GM18907 (cell line): Measurements from ENCODE around the gene KCNMA1.

Experiments used
- ATAC-seq: cut with Tn5 transposase; IDR thresholded peaks from one replicate; pipeline ENCODE4 v1.9.1; 2021; ENCODE audit warnings: mild to moderate bottlenecking, moderate library complexity; ENCODE audit not compliant: unreplicated experiment

Gene KCNMA1

GRCh38 chr10:77016855-77017254 lies 620.8 kb downstream of the KCNMA1 start:
- ATAC-seq, result no peak

GRCh38 chr10:77016278-77016815 lies 621.3 kb downstream of the KCNMA1 start:
- ATAC-seq, result no peak

- ATAC-seq, result no peak
Observed at GRCh38 chr10:77015360-77015759, 622.2 kb downstream of the KCNMA1 start.

GRCh38 chr10:77012812-77013500 lies 624.7 kb downstream of the KCNMA1 start:
- ATAC-seq, result no peak

- ATAC-seq, result no peak
Observed at GRCh38 chr10:77011874-77012811, 625.5 kb downstream of the KCNMA1 start.

GRCh38 chr10:77010430-77010829 lies 627.2 kb downstream of the KCNMA1 start:
- ATAC-seq, result peak; percentile 40

GRCh38 chr10:77007834-77008233 lies 629.8 kb downstream of the KCNMA1 start:
- peak; percentile 76 for ATAC-seq

GRCh38 chr10:77006836-77007511 lies 630.6 kb downstream of the KCNMA1 start:
- peak; percentile 48 for ATAC-seq

- ATAC-seq, result no peak
Observed at GRCh38 chr10:77005871-77006270, 631.7 kb downstream of the KCNMA1 start.

- peak; percentile 58 for ATAC-seq
Observed at GRCh38 chr10:77004917-77005564, 632.6 kb downstream of the KCNMA1 start.

GRCh38 chr10:77002872-77003271 lies 634.7 kb downstream of the KCNMA1 start:
- ATAC-seq, result no peak

- no peak for ATAC-seq
Observed at GRCh38 chr10:77001206-77001605, 636.4 kb downstream of the KCNMA1 start.

GRCh38 chr10:76998451-76998850 lies 639.2 kb downstream of the KCNMA1 start:
- ATAC-seq, result no peak

- ATAC-seq, result no peak
Observed at GRCh38 chr10:76997631-76998030, 640.0 kb downstream of the KCNMA1 start.

- no peak for ATAC-seq
Observed at GRCh38 chr10:76995023-76995422, 642.6 kb downstream of the KCNMA1 start.

- ATAC-seq, result no peak
Observed at GRCh38 chr10:76993213-76993612, 644.4 kb downstream of the KCNMA1 start.

- ATAC-seq, result no peak
Observed at GRCh38 chr10:76992467-76992866, 645.1 kb downstream of the KCNMA1 start.

GRCh38 chr10:76991621-76992020 lies 646.0 kb downstream of the KCNMA1 start:
- ATAC-seq, result no peak

GRCh38 chr10:76990561-76990960 lies 647.0 kb downstream of the KCNMA1 start:
- no peak for ATAC-seq

- peak; percentile 88 for ATAC-seq
Observed at GRCh38 chr10:76984559-76985443, 652.8 kb downstream of the KCNMA1 start.
